Common myeloid progenitor, CD34-positive (primary cell): ENCODE results near the gene DDX20.
A peak's percentile ranks its signal among the peaks of the same experiment; 100 is the strongest.

Experiments
- CTCF ChIA-PET: fragments of 350-600 bp; sonication (Branson Sonifier 250); formaldehyde crosslinking; loops from one replicate; lab custom pipeline; 2021; ENCODE audit warnings: antibody characterized with exemption; lab: Charles Lee
- POLR2A ChIA-PET: fragments of 350-600 bp; sonication (Branson Sonifier 250); formaldehyde crosslinking; loops from one replicate; lab custom pipeline; 2021; ENCODE audit warnings: antibody characterized with exemption; lab: Charles Lee
- DNase-seq, 3 donors: peaks; one replicate each; pipeline versions ENCODE4 v3.0.0 to v3.0.0-alpha.2; 2013
- H3K27ac ChIP-seq, 2 experiments: 1 replicate in 1 of 2; 2 replicates in 1 of 2; pipeline ENCODE4 v1.7.0; 2013; ENCODE audit warnings: inconsistent platforms in 2 of 2, low read length in 2 of 2, mild to moderate bottlenecking in 2 of 2, low read depth in 1 of 2, moderate library complexity in 1 of 2; ENCODE audit not compliant: severe bottlenecking in 2 of 2, insufficient read depth in 1 of 2, poor library complexity in 1 of 2
- H3K27me3 ChIP-seq, 5 experiments: replicated peaks in 2 of 5; 1 replicate in 3 of 5; 2 replicates in 2 of 5; pipeline versions ENCODE4 v1.6.1 to v1.7.0; 2013; ENCODE audit warnings: low read length in 4 of 5, mild to moderate bottlenecking in 2 of 5, moderate library complexity in 2 of 5, inconsistent platforms in 1 of 5; ENCODE audit not compliant: insufficient read depth in 5 of 5, control insufficient read depth in 4 of 5
- H3K36me3 ChIP-seq, 4 experiments: 1 replicate in 2 of 4; 2 replicates in 2 of 4; pipeline versions ENCODE4 v1.6.1 to v1.7.0; 2013; ENCODE audit warnings: low read length in 3 of 4, control low read depth in 1 of 4, mild to moderate bottlenecking in 1 of 4; ENCODE audit not compliant: control insufficient read depth in 4 of 4, insufficient read depth in 4 of 4
- H3K4me1 ChIP-seq, 4 experiments: 1 replicate in 3 of 4; 2 replicates in 1 of 4; pipeline versions ENCODE4 v1.6.1 to v1.7.1; 2013; ENCODE audit warnings: low read length in 3 of 4, mild to moderate bottlenecking in 3 of 4, control low read depth in 1 of 4, inconsistent platforms in 1 of 4, moderate library complexity in 1 of 4; ENCODE audit not compliant: control insufficient read depth in 4 of 4, insufficient read depth in 4 of 4; ENCODE audit errors: control extremely low read depth in 1 of 4
- H3K4me3 ChIP-seq, 7 experiments: 1 replicate in 4 of 7; 2 replicates in 3 of 7; pipeline versions ENCODE4 v1.5.1 to v1.7.0; 2013; ENCODE audit warnings: mild to moderate bottlenecking in 7 of 7, low read length in 6 of 7, moderate library complexity in 6 of 7, inconsistent platforms in 2 of 7, low read depth in 2 of 7, control low read depth in 1 of 7; ENCODE audit not compliant: insufficient read depth in 4 of 7, control insufficient read depth in 1 of 7; ENCODE audit errors: extremely low read depth in 1 of 7
- H3K9me3 ChIP-seq, 5 experiments: 1 replicate in 4 of 5; 2 replicates in 1 of 5; pipeline versions ENCODE4 v1.6.1 to v1.7.1; 2013; ENCODE audit warnings: low read length in 4 of 5, mild to moderate bottlenecking in 2 of 5, inconsistent platforms in 1 of 5, low read depth in 1 of 5, moderate library complexity in 1 of 5; ENCODE audit not compliant: control insufficient read depth in 4 of 5, insufficient read depth in 2 of 5; ENCODE audit errors: control extremely low read depth in 1 of 5
- WGBS: methylation state at CpG from one replicate; pipeline ENCODE4 v1.1.5; 2013; ENCODE audit not compliant: insufficient coverage; 5-methylcytosine and 5-hydroxymethylcytosine counted together

Gene DDX20

GRCh38 chr1:111732718-111733117 is 23.0 kb upstream of the DDX20 start:
- Histone ChIP-seq H3K27ac (peak overlapping the region; percentile 33 to 50), H3K27me3 (no peaks in the 10 kb centered on the region), H3K9me3 (no peaks in the 10 kb centered on the region), H3K4me1 (peaks cover 6 to 26% (median 19%) of the 10 kb centered on the region in 4 experiments), H3K36me3 (no peaks in the 10 kb centered on the region), H3K4me3 (no peak overlapping the region)
- ChIA-PET POLR2A (interaction anchor here (1.1 kb wide), 1 partner anchor 18 kb away, joined by 3 read pairs; no protein-coding TSS in a partner anchor), CTCF (interaction anchor here (0.6 to 6.2 kb wide), 6 partner anchors 15 to 35 kb away, joined by 3 to 26 read pairs (median 11); partner anchors contain the start of gene DDX20)
- WGBS, result 90% methylated on average over 5 of the region's 7 CpGs
- DNase-seq, result no peak

GRCh38 chr1:111733183-111733991 is 22.3 kb upstream of the DDX20 start:
- WGBS, result 68% methylated on average over 7 of the region's 9 CpGs
- POLR2A ChIA-PET, result interaction anchor here (1.0 to 1.1 kb wide), 2 partner anchors 8 to 17 kb away, joined by 3 read pairs; no protein-coding TSS in a partner anchor
- CTCF ChIA-PET, result interaction anchor here (1.0 to 6.8 kb wide), 7 partner anchors 11 to 35 kb away, joined by 3 to 62 read pairs (median 14); partner anchors contain the start of gene DDX20
- peaks cover 6 to 33% (median 26%) of the 10 kb centered on the region in 4 experiments for H3K4me1 ChIP-seq
- H3K4me3 ChIP-seq, result peak overlapping the region in 1 of 7 experiments; percentile 17
- no peaks in the 10 kb centered on the region for H3K36me3 ChIP-seq
- DNase-seq, result peak; percentile 71 to 90 (median 88)
- H3K9me3 ChIP-seq, result no peaks in the 10 kb centered on the region
- peak overlapping the region; percentile 33 to 50 for H3K27ac ChIP-seq
- H3K27me3 ChIP-seq, result no peaks in the 10 kb centered on the region

- peak overlapping the region in 1 of 7 experiments; percentile 17 for H3K4me3 ChIP-seq
- 91% methylated on average over 2 of the region's 5 CpGs for WGBS
- H3K36me3 ChIP-seq, result no peaks in the 10 kb centered on the region
- H3K9me3 ChIP-seq, result no peaks in the 10 kb centered on the region
- ChIA-PET POLR2A (interaction anchor here (0.6 to 1.0 kb wide), 2 partner anchors 9 to 19 kb away, joined by 3 read pairs; no protein-coding TSS in a partner anchor), CTCF (interaction anchor here (1.0 to 6.8 kb wide), 7 partner anchors 11 to 34 kb away, joined by 3 to 62 read pairs (median 14); partner anchors contain the start of gene DDX20)
- no peaks in the 10 kb centered on the region for H3K27me3 ChIP-seq
- H3K4me1 ChIP-seq, result peaks cover 6 to 39% (median 31%) of the 10 kb centered on the region in 4 experiments
- peak overlapping the region in 1 of 2 experiments; percentile 43 for H3K27ac ChIP-seq
- peak in 2 of 3 donors; percentile 45 to 53 for DNase-seq
Measured at GRCh38 chr1:111733992-111734341, 21.7 kb upstream of the DDX20 start.

- Histone ChIP-seq H3K9me3 (no peaks in the 10 kb centered on the region), H3K4me1 (peaks cover 6 to 43% (median 36%) of the 10 kb centered on the region in 4 experiments), H3K27me3 (no peaks in the 10 kb centered on the region), H3K4me3 (no peak overlapping the region), H3K27ac (no peak overlapping the region), H3K36me3 (no peaks in the 10 kb centered on the region)
- DNase-seq, result no peak
- whole genome bisulfite sequencing, result 69% methylated on average over 3 of the region's 3 CpGs
- CTCF ChIA-PET, result interaction anchor here (0.9 to 6.8 kb wide), 8 partner anchors 7 to 34 kb away, joined by 3 to 62 read pairs (median 16); partner anchors contain the start of gene DDX20
- POLR2A ChIA-PET, result interaction anchor here (0.6 to 1.0 kb wide), 2 partner anchors 9 to 18 kb away, joined by 3 read pairs; no protein-coding TSS in a partner anchor
Measured at GRCh38 chr1:111734426-111734825, 21.3 kb upstream of the DDX20 start.

- Histone ChIP-seq H3K4me3 (no peak overlapping the region), H3K9me3 (no peaks in the 10 kb centered on the region), H3K36me3 (no peaks in the 10 kb centered on the region), H3K4me1 (peaks cover 6 to 48% (median 40%) of the 10 kb centered on the region in 4 experiments), H3K27me3 (peaks cover 0 to 3% (median 0%) of the 10 kb centered on the region in 5 experiments), H3K27ac (no peak overlapping the region)
- ChIA-PET POLR2A (no interaction called here), CTCF (interaction anchor here (0.9 to 6.8 kb wide), 8 partner anchors 8 to 33 kb away, joined by 3 to 62 read pairs (median 13); partner anchors contain the start of gene DDX20)
- no peak for DNase-seq
- WGBS, result 100% methylated on average over 2 of the region's 3 CpGs
Measured at GRCh38 chr1:111734856-111735255, 20.8 kb upstream of the DDX20 start.

GRCh38 chr1:111735321-111735720 is 20.4 kb upstream of the DDX20 start:
- POLR2A ChIA-PET, result no interaction called here
- no peak overlapping the region for H3K4me3 ChIP-seq
- H3K4me1 ChIP-seq, result peaks cover 6 to 52% (median 45%) of the 10 kb centered on the region in 4 experiments
- no peaks in the 10 kb centered on the region for H3K36me3 ChIP-seq
- WGBS, result 100% methylated on average over 3 of the region's 4 CpGs
- no peak overlapping the region for H3K27ac ChIP-seq
- H3K27me3 ChIP-seq, result peaks cover 0 to 8% (median under 1%) of the 10 kb centered on the region in 5 experiments
- CTCF ChIA-PET, result interaction anchor here (0.9 to 6.8 kb wide), 6 partner anchors 8 to 33 kb away, joined by 3 to 62 read pairs (median 32); partner anchors contain the start of gene DDX20
- H3K9me3 ChIP-seq, result no peaks in the 10 kb centered on the region
- no peak for DNase-seq
